Epithelial cell of proximal tubule (primary cell): ENCODE data around the gene HYAL1. TPM values are rescaled to one million over a fixed set of nuclear protein-coding genes. Genes with fewer than 3 reads are reported as not detected.
"Not testable (repeated sequence)": the region's sequence is repeated elsewhere in the genome, so short reads cannot be mapped to it uniquely, and the experiment has no call there.

Experiments used
- DNase-seq: peaks from one replicate; pipeline ENCODE4 v3.0.0-alpha.2; 2011; ENCODE audit warnings: low read depth
- H3K4me3 ChIP-seq: 2 replicates; pipeline ENCODE4 v1.5.1; 2011; ENCODE audit warnings: low read depth, mild to moderate bottlenecking, low read length
- CTCF ChIP-seq: conservative IDR thresholded peaks from 2 replicates; pipeline ENCODE4 v1.5.1; 2012; ENCODE audit warnings: low read depth, mild to moderate bottlenecking, low read length
- total RNA-seq: library from RNA; depleted of rRNA; stranded (reverse); fragments of >200 nt; gene quantifications from 2 replicates; pipeline ENCODE4 v1.2.3, GENCODE V29; 2015

HYAL1 gene
- total RNA-seq, 1 donor from 2014 or later: 1.3 TPM

- no peak overlapping the region for H3K4me3 ChIP-seq
- no peak for DNase-seq
- no peak for TF ChIP-seq CTCF
Measured at GRCh38 chr3:50263478-50264382, 39.6 kb downstream of the HYAL1 start.

GRCh38 chr3:50262778-50263177 lies 40.6 kb downstream of the HYAL1 start:
- no peak for TF ChIP-seq CTCF
- no peak overlapping the region for H3K4me3 ChIP-seq
- DNase-seq: no peak

GRCh38 chr3:50262200-50262599 lies 41.2 kb downstream of the HYAL1 start:
- not testable (repeated sequence) for DNase-seq, H3K4me3 ChIP-seq

DNA sequence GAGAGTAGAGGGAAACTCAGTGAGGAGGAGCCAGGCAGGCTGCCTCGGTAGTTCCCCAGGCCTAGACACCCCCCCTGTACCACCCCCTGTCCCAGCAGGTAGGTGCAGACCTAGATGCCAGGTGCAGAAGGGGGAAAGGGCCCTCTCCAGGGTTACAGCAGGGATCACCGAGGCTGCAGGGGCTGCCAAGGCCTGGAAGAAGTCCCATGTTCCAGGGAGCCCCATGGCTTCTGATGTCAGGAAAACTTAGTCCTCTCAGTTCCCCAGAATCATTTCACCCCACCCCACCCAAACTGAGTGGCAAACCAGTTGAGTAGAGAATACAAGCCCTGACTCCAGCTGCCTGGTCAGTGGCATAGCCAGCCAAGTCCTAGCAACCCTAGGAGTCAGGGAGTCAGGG lies 41.9 kb downstream of the HYAL1 start:
- no peak overlapping the region for H3K4me3 ChIP-seq
- DNase-seq: no peak
- TF ChIP-seq CTCF: no peak

DNA sequence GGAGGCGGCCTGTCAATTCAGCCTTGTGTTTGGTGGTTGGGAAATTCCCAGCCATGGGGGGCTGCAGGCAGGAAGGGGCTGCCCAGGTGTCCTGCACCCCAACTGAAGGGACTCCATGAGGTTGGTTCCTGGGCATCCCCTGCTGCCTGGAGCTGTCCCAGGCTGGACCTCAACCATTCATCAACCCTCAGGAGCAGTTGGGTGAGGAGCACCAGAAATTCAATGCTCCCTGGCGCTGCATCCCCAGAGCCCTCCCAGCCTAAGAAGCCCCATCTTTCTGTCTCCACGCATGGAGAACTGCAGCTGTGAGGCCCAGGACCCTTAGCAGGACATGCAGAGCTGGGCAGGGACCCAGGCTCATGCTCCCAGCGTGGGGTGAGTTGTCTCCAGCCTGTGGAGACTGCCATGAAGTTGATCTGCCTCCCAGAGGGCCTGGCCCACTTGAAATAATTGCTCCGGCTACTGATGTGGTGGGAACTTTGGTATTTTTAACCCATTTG lies 42.4 kb downstream of the HYAL1 start:
- H3K4me3 ChIP-seq: peak overlapping the region; percentile 61
- TF ChIP-seq CTCF: no peak
- no peak for DNase-seq

GRCh38 chr3:50260027-50260941 lies 43.1 kb downstream of the HYAL1 start:
- no peak for DNase-seq
- H3K4me3 ChIP-seq: peak overlapping the region; percentile 61
- TF ChIP-seq CTCF: peak; percentile 82

- no peak for DNase-seq
- no peak overlapping the region for H3K4me3 ChIP-seq
- TF ChIP-seq CTCF: no peak
Measured at GRCh38 chr3:50259432-50260026, 43.8 kb downstream of the HYAL1 start.
